AG08396 (cell line): ENCODE results near the gene LILRB3.
"Not testable (repeated sequence)": the region's sequence is repeated elsewhere in the genome, so short reads cannot be mapped to it uniquely, and the experiment has no call there.

Experiments used
- DNase-seq: peaks from one replicate; pipeline ENCODE4 v3.0.0; 2012; ENCODE audit warnings: low spot score, mixed read lengths

LILRB3 gene

GRCh38 chr19:54242234-54242633 is 19.4 kb upstream of the LILRB3 start:
- not testable (repeated sequence) for DNase-seq

- not testable (repeated sequence) for DNase-seq
These were observed 17.8 kb upstream of the LILRB3 start for GRCh38 chr19:54240372-54241336.

GRCh38 chr19:54239491-54240371 is 16.9 kb upstream of the LILRB3 start:
- not testable (repeated sequence) for DNase-seq

GRCh38 chr19:54233941-54234340 is 11.1 kb upstream of the LILRB3 start:
- DNase-seq: no peak

- DNase-seq: peak; percentile 89
These were observed 8.5 kb upstream of the LILRB3 start for GRCh38 chr19:54231077-54231931.

- DNase-seq: no peak
These were observed 7.2 kb upstream of the LILRB3 start for GRCh38 chr19:54230031-54230430.

GRCh38 chr19:54229146-54229545 is 6.3 kb upstream of the LILRB3 start:
- no peak for DNase-seq

GRCh38 chr19:54224619-54225018 is 1.8 kb upstream of the LILRB3 start:
- not testable (repeated sequence) for DNase-seq

GRCh38 chr19:54223937-54224281 is 1.1 kb upstream of the LILRB3 start:
- not testable (repeated sequence) for DNase-seq

GRCh38 chr19:54223277-54223936 is 600 bp upstream of the LILRB3 start:
- not testable (repeated sequence) for DNase-seq

GRCh38 chr19:54221947-54222346 is 860 bp downstream of the LILRB3 start:
- not testable (repeated sequence) for DNase-seq

GRCh38 chr19:54219702-54220101 is 3.1 kb downstream of the LILRB3 start:
- DNase-seq: not testable (repeated sequence)

GRCh38 chr19:54218960-54219661 is 3.7 kb downstream of the LILRB3 start:
- DNase-seq: no peak

- DNase-seq: no peak
These were observed 4.5 kb downstream of the LILRB3 start for GRCh38 chr19:54218259-54218658.

GRCh38 chr19:54217517-54218247 is 5.1 kb downstream of the LILRB3 start:
- not testable (repeated sequence) for DNase-seq

- DNase-seq: no peak
These were observed 5.9 kb downstream of the LILRB3 start for GRCh38 chr19:54216869-54217268.

- not testable (repeated sequence) for DNase-seq
These were observed 8.1 kb downstream of the LILRB3 start for GRCh38 chr19:54214734-54215133.

GRCh38 chr19:54214217-54214616 is 8.6 kb downstream of the LILRB3 start:
- DNase-seq: not testable (repeated sequence)

GRCh38 chr19:54211235-54211634 is 11.6 kb downstream of the LILRB3 start:
- DNase-seq: no peak
